GM12872 (cell line): Measurements from ENCODE around the gene SPSB3.

Experiments used
- CTCF ChIP-seq: IDR thresholded peaks from 3 replicates; pipeline ENCODE4 v1.5.1; 2011; ENCODE audit warnings: low read depth, mild to moderate bottlenecking, low read length, moderate library complexity; ENCODE audit not compliant: insufficient read depth

The SPSB3 gene

GRCh38 chr16:1741553-1742165 lies 40.7 kb downstream of the SPSB3 start:
- TF ChIP-seq CTCF, result no peak

- no peak for TF ChIP-seq CTCF
These were observed 41.4 kb downstream of the SPSB3 start for GRCh38 chr16:1740781-1741490.

GRCh38 chr16:1740234-1740633 lies 42.1 kb downstream of the SPSB3 start:
- TF ChIP-seq CTCF, result no peak

GRCh38 chr16:1734816-1735215 lies 47.6 kb downstream of the SPSB3 start:
- no peak for TF ChIP-seq CTCF

- TF ChIP-seq CTCF, result no peak
These were observed 48.2 kb downstream of the SPSB3 start for GRCh38 chr16:1734123-1734522.

- no peak for TF ChIP-seq CTCF
These were observed 50.3 kb downstream of the SPSB3 start for GRCh38 chr16:1732071-1732470.

- no peak for TF ChIP-seq CTCF
These were observed 50.8 kb downstream of the SPSB3 start for GRCh38 chr16:1731603-1732002.
